C4-2B (cell line): ENCODE measurements around the gene WDR88.

Experiments
- H3K27ac ChIP-seq: fragments of 450-650 bp; 2 replicates; pipeline ENCODE4 v1.5.1; 2017
- ZFX ChIP-seq: fragments of 450-650 bp; IDR thresholded peaks from 2 replicates; pipeline ENCODE4 v1.6.1; 2017
- TF ChIP-seq, protein P1 (sequence below): fragments of 450-650 bp; conservative IDR thresholded peaks from 2 replicates; pipeline ENCODE4 v1.5.1; 2017; ENCODE audit warnings: mild to moderate bottlenecking

WDR88 gene

DNA sequence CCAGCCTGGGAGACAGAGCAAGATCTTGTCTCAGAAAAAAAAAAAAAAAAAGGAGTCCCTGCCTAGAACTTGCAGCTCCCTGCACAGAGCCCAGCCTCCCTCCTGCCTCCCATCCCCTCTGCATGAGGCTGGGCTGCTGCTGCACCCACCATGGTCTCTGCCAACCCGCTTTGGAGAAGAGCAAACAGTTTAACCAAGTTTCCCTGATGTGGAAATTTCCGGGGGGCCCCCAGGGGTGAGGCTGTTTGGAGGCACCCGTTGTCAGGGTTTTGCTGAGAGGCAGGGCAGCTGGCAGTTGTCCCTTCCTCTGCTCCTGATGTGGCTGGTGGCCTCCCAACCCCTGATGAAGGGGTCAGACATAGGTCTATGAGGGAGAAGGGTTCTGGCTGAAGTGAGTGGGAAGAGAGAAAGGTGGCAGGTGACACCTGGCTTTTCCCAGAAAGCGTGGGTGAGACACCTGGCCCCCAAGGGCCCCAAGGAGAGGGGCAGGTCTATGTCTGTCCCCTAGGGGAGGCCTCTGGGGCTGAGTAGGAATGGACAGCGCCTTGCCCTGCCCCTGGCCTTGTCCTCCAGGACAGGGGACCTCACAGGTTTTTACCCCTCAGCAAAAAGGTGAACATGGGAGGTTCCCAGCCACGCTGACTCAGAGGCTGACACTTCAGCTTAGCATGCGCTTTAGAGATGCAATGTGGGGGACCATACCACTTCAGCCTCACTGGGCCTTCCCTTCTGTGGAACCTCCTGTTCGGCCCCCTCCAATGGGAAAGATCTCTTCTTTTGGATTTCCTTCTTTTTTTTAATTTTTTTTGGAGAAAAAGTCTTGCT is 67.7 kb downstream of the WDR88 start:
- TF ChIP-seq, protein P1, sequence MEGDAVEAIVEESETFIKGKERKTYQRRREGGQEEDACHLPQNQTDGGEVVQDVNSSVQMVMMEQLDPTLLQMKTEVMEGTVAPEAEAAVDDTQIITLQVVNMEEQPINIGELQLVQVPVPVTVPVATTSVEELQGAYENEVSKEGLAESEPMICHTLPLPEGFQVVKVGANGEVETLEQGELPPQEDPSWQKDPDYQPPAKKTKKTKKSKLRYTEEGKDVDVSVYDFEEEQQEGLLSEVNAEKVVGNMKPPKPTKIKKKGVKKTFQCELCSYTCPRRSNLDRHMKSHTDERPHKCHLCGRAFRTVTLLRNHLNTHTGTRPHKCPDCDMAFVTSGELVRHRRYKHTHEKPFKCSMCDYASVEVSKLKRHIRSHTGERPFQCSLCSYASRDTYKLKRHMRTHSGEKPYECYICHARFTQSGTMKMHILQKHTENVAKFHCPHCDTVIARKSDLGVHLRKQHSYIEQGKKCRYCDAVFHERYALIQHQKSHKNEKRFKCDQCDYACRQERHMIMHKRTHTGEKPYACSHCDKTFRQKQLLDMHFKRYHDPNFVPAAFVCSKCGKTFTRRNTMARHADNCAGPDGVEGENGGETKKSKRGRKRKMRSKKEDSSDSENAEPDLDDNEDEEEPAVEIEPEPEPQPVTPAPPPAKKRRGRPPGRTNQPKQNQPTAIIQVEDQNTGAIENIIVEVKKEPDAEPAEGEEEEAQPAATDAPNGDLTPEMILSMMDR: no peak
- TF ChIP-seq ZFX: no peak
- H3K27ac ChIP-seq: no peak overlapping the region

DNA sequence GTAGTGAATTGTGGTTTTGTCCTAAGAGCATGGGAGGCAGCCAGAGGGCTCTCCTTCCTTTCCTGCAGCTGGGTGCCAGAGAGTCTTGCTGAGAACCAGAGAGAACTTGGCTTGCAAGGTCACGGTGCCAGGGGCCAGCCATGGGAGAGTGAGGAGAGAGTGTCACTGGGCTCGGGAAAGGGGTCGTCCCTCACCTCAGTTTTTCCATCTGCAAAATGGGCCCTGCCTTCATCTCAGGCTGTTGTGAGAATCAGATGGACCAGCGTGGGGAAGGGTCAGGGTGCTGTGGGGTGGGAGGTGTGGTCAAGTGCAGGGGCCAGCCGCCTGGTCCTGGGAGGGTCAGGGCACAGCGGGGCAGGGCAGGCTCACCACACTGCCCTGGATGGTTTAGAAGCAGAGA is 69.6 kb downstream of the WDR88 start:
- no peak overlapping the region for H3K27ac ChIP-seq
- TF ChIP-seq, protein P1: no peak
- TF ChIP-seq ZFX: no peak

DNA sequence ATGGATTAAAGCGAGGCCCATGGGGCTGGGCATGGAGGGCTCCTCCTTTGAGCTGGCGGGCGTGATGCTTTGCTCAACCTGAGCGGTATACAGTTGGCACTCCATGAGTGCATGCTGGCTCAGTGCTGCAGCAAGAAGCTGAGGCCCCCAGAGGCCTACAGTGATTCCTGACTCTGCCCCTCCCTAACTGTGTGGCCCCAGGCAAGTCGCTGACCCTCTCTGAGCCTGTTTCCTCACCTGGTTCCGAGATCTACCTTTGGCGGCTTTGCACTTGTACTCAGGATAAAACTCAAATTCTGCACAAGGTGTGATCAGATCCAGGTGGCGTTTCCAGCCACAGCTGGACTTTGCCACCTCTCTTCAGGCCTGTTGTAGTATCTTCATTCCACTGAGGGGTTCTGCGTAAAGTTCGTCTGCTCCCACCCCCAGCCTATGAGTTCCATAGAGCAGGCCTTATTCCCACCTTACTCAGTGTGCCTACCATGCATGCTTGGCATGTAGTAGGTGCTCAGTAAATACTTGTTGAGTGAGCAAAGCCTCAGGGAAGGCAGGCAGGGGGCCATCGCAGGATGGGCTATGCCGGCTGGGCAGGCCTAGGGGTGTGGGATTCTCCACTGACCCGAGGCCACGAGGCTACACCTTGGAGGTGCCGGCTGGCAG is 70.1 kb downstream of the WDR88 start:
- no peak overlapping the region for H3K27ac ChIP-seq

DNA sequence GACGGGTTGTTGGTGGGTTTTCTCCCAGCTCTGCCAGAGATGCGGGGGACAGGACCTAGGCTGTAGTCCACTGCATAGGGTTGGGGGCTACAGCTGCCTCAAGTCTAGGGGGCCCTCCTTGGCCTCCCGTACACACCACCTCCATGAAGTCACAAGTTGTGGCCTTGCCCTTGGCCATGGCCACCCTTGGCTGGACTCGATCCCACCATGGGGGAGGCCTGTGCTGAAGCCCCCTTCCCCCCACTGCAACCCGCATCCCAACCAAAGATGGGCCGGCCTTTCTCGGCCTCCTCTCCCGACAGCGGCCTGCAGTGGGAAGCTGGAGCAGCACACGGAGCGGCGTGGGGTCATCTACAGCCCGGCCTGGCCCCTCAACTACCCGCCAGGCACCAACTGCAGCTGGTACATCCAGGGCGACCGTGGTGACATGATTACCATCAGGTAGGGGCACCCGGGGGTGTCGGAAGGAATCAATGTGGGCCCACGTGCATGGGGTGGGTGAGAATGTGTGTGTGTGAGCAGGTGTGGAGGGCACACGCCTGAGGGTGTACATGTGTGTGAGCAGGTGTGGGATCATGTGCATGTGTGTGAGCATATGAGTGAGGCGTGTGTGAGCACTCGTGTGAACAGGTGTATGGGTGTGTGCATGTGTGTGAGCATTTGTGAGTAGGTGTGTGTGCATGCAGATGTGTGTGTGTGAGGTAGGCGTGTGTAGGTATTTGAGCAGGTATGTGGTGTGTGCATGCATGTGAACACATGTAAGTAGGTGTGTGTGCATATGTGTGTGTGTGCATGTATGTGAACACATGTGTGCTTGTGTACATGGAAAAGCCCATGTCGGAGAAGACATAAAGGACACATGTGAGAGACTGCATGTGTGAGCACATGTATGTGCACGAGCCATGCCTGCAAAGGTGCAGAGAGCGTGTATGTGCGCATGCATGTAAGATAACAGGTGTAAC is 70.9 kb downstream of the WDR88 start:
- TF ChIP-seq, protein P1: no peak
- no peak for TF ChIP-seq ZFX
- no peak overlapping the region for H3K27ac ChIP-seq

More for the DNA sequence above, 70.1 kb downstream of the WDR88 start:
- TF ChIP-seq ZFX: no peak
- TF ChIP-seq, protein P1: no peak

DNA sequence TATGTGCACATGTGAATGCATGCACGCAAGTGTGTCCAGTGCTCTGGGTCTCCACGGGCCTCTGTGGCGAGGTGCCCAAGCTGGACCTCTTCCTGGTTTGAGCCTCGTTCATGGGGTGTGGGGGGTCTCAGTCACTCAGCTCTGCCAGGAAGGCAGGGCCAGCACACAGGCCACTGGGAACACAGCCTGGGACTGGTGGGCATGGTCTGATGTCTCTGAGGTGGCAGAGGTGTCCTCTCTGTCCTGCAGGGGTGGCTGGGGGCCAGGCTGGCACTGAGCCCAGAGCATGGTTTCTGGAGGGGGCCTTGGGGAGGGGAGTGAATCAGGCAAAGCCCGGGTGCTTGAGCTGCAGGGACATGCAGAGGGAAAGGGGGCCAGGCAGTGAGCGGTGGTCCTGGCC is 71.6 kb downstream of the WDR88 start:
- H3K27ac ChIP-seq: no peak overlapping the region
- TF ChIP-seq ZFX: no peak
- TF ChIP-seq, protein P1: no peak

DNA sequence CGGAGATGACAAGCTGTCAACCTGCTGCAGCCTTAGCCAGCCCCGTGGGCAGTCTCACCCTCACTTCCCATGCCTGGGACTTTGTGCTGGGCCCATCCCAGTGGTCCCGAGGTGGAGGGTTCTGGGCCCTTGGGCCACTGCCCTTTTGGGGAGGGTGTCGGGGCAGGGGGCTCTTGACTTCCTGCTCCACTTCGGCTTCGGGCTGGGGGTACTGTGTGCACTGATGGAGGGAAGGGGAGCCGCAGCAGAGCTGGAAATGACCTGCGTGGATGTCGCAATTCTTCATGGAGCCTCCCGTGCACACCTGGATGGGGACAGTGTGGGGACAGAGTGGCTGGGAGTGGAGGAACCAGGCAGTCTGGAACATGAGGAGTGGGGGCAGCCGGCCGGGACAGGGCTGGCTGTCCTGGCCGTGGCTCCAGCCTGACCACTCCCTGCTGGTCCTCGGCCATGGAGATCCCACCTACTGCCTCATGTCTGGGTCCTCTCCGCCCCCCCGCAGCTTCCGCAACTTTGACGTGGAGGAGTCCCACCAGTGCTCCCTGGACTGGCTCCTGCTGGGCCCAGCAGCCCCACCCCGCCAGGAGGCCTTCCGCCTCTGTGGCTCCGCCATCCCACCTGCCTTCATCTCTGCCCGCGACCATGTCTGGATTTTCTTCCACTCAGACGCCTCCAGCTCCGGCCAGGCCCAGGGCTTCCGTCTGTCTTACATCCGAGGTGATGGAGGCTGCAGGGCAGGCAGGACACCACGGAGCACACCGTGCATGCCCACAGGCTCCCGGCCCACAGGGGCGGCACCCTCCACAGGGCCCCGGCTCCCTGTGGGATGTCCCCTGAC is 72.4 kb downstream of the WDR88 start:
- no peak overlapping the region for H3K27ac ChIP-seq
- TF ChIP-seq, protein P1: no peak
- TF ChIP-seq ZFX: no peak
